ENCODE results near the gene APOD. TPM values are rescaled to one million over a fixed set of nuclear protein-coding genes. Genes with fewer than 3 reads are reported as not detected.

The APOD gene
- total and polyA plus RNA-seq, 9 of the 15 experiments (the other 6 are each of a cell fraction or from before 2014, with no cell fraction given), result 0.18 to 0.50 (median 0.35) TPM; not detected in 1

DNA sequence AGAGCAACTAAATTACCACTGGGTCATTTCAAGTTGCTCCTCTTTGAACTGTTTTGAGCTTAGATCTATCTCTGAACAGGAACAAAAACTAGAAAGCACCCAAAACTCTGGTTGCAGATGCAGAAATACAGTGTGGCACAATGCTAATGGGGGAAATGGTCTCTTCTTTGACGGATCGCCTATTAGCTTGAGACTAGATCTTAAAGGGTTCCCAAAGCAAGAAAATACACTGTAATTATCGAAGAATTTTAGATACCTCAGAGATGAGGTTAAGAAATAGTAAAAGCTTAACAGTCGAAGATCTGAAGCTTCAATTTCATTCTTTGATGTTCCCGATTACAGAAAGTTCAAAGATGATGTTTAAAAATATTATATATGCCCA lies 41.4 kb downstream of the APOD start:
- Histone ChIP-seq H2AFZ (ENCODE audit: low read depth, low read length) (peak overlapping the region; percentile 91), H3K4me3 (peak overlapping the region; percentile 62), H3K27ac (ENCODE audit: extremely low read depth, low read depth, low read length) (peak overlapping the region; percentile 86; the same call in 1 of the 3 replicates), H4K20me1 (replicated peaks; ENCODE audit: control insufficient read depth, insufficient read depth, low read length) (peaks cover 18% of the 10 kb centered on the region), H3K9me1 (ENCODE audit: control insufficient read depth, insufficient read depth, low read length) (peaks cover 4% of the 10 kb centered on the region), H3K36me3 (ENCODE audit: control insufficient read depth, insufficient read depth, low read length) (no peaks in the 10 kb centered on the region), H3K9me3 (replicated peaks; ENCODE audit: control insufficient read depth, insufficient read depth, low read depth, low read length) (no peaks in the 10 kb centered on the region), H3K9ac (ENCODE audit: insufficient read depth in 1 of 2, low read depth in 2 of 2, low read length in 2 of 2) (peak overlapping the region; percentile 89 to 97), H3K79me2 (ENCODE audit: control insufficient read depth, insufficient read depth, low read length) (peaks cover 57% of the 10 kb centered on the region), H3K27me3 (ENCODE audit: control insufficient read depth in 2 of 2, insufficient read depth in 2 of 2, low read length in 2 of 2) (no peaks in the 10 kb centered on the region), H3K4me1 (replicated peaks in 1 of 2; ENCODE audit: control insufficient read depth in 2 of 2, insufficient read depth in 2 of 2, low read length in 2 of 2) (peaks cover 17 to 30% of the 10 kb centered on the region in 2 experiments), H3K4me2 (ENCODE audit: insufficient read depth, low read length) (peak overlapping the region; percentile 78)
- DNase-seq (ENCODE audit: extremely low read depth in 1 of 4, low spot score in 3 of 4) (no peak), FAIRE-seq (no peak), ATAC-seq (0 out of 3 replicates have a peak, but pooled peaks have one; percentile 1)
- POLR2A ChIA-PET, result interaction anchor here (0.8 to 3.0 kb wide), 8 partner anchors 8 to 271 kb away, joined by 3 to 22 read pairs (median 6); partner anchors contain the start of gene XXYLT1
- WGBS (ENCODE audit: insufficient coverage, low coverage, missing lambda C conversion rate), result 1% methylated on average over 5 of the region's 5 CpGs
- in situ Hi-C loops (cut with MboI) (no loop called here), intact Hi-C loops (cut with micrococcal nuclease) (loop anchor here (5.0 to 10.0 kb wide), 2 partner anchors 172 to 270 kb away; partner anchors contain the start of gene XXYLT1)
- no TSS peak for BruUV-seq (replicated peaks)
- TF ChIP-seq ZSCAN32 (CRISPR knock-in tag; IDR thresholded peaks at IDR 0.05) (no peak), SRSF1 (IDR thresholded peaks at IDR 0.05; ENCODE audit: low read depth, low read length) (no peak), ZNF316 (IDR thresholded peaks at IDR 0.05) (no peak)
- TF ChIP-seq, protein P1, sequence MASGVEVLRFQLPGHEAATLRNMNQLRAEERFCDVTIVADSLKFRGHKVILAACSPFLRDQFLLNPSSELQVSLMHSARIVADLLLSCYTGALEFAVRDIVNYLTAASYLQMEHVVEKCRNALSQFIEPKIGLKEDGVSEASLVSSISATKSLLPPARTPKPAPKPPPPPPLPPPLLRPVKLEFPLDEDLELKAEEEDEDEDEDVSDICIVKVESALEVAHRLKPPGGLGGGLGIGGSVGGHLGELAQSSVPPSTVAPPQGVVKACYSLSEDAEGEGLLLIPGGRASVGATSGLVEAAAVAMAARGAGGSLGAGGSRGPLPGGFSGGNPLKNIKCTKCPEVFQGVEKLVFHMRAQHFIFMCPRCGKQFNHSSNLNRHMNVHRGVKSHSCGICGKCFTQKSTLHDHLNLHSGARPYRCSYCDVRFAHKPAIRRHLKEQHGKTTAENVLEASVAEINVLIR (CRISPR knock-in tag; IDR thresholded peaks at IDR 0.05), result no peak
- TF ChIP-seq, protein P2, sequence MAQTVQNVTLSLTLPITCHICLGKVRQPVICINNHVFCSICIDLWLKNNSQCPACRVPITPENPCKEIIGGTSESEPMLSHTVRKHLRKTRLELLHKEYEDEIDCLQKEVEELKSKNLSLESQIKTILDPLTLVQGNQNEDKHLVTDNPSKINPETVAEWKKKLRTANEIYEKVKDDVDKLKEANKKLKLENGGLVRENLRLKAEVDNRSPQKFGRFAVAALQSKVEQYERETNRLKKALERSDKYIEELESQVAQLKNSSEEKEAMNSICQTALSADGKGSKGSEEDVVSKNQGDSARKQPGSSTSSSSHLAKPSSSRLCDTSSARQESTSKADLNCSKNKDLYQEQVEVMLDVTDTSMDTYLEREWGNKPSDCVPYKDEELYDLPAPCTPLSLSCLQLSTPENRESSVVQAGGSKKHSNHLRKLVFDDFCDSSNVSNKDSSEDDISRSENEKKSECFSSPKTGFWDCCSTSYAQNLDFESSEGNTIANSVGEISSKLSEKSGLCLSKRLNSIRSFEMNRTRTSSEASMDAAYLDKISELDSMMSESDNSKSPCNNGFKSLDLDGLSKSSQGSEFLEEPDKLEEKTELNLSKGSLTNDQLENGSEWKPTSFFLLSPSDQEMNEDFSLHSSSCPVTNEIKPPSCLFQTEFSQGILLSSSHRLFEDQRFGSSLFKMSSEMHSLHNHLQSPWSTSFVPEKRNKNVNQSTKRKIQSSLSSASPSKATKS (CRISPR knock-in tag; IDR thresholded peaks at IDR 0.05), result no peak
- TF ChIP-seq, protein P3, sequence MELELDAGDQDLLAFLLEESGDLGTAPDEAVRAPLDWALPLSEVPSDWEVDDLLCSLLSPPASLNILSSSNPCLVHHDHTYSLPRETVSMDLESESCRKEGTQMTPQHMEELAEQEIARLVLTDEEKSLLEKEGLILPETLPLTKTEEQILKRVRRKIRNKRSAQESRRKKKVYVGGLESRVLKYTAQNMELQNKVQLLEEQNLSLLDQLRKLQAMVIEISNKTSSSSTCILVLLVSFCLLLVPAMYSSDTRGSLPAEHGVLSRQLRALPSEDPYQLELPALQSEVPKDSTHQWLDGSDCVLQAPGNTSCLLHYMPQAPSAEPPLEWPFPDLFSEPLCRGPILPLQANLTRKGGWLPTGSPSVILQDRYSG (tag; conservative IDR thresholded peaks at IDR 0.05; ENCODE audit: low read depth), result no peak
- TF ChIP-seq, protein P4, sequence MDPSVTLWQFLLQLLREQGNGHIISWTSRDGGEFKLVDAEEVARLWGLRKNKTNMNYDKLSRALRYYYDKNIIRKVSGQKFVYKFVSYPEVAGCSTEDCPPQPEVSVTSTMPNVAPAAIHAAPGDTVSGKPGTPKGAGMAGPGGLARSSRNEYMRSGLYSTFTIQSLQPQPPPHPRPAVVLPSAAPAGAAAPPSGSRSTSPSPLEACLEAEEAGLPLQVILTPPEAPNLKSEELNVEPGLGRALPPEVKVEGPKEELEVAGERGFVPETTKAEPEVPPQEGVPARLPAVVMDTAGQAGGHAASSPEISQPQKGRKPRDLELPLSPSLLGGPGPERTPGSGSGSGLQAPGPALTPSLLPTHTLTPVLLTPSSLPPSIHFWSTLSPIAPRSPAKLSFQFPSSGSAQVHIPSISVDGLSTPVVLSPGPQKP (CRISPR knock-in tag; IDR thresholded peaks at IDR 0.05), result no peak
- CTCF ChIA-PET (ENCODE audit: low intra/inter-chr PET ratio), result interaction anchor here (0.8 kb wide), 1 partner anchor 852 kb away, joined by 4 read pairs; no protein-coding TSS in a partner anchor
